ENCODE data around the gene CERS6.
"Not testable (repeated sequence)": the region's sequence is repeated elsewhere in the genome, so short reads cannot be mapped to it uniquely, and the experiment has no call there.

CERS6 gene

DNA sequence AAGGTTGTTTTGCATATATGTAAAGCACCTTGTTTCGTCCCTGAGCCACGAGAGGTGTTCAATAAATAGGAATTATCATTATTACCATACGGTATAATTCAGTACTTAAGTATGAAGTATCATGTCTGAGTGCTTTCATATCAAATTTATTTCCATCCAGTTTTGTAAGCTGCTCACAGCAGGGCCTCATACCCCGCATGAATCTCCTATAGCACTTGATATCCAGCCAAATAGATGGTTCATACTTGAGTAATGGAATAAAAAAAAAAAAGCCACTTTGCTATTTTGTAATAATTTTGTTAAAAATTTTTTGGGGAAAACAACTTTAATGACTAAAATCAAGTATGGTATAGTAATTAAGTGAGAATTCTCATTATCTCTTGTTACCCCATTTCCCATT, 185.6 kb downstream of the CERS6 start:
- no peak for DNase-seq (ENCODE audit: low read depth in 2 of 2)

- no peak for DNase-seq (ENCODE audit: low read depth in 2 of 2)
Observed at GRCh38 chr2:168642873-168643272, 186.8 kb downstream of the CERS6 start.

- no peak for DNase-seq (ENCODE audit: low read depth in 2 of 2)
Observed at GRCh38 chr2:168643979-168644378, 187.9 kb downstream of the CERS6 start.

DNA sequence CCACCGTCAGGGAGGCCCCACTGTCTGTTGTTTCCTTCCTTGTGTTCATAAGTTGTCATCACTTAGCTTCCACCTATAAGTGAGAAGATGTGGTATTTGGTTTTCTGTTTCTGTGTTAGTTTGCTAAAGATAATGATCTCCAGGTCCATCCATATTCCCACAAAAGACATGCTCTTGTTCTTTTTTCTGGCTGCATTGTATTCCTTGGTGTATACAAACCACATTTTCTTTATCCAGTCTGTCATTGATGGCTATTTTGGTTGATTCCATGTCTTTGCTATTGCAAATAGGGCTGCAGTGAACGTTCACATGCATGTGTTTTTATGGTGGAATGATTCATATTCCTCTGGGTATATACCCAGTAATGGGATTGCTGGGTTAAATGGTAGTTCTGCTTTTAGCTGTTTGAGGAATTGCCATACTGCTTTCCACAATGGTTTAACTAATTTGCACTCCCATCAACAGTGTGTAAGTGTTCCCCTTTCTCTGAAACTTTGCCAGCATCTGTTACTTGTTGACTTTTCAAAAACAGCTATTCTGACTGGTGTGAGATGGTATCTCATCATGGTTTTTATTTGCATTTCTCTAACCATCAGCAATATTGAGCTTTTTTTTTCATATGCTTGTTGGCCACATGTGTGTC, 189.7 kb downstream of the CERS6 start:
- DNase-seq (ENCODE audit: low read depth in 2 of 2) = no peak

DNA sequence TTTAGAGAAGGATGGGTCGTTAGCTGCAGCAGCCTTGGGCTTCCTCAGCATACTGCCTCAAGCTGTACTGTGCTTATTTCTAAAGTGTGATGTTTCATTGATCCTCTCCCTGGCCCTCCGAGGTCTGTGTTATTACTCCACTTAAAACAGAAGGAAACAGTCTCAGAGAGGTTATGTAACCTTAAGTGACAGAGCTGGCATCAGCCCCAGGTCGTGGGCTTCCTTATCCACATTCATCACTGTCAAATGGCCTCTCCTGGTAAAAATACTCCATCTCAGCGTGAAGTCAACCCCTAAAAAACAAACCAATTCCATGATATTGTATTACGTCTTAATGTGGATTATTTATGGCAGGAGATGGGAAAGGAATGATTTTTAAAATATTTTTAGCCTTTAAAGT, 193.0 kb downstream of the CERS6 start:
- no peak for DNase-seq (ENCODE audit: low read depth in 2 of 2)

- DNase-seq (ENCODE audit: low read depth in 2 of 2) = no peak
Observed at GRCh38 chr2:168649562-168649961, 193.5 kb downstream of the CERS6 start.

DNA sequence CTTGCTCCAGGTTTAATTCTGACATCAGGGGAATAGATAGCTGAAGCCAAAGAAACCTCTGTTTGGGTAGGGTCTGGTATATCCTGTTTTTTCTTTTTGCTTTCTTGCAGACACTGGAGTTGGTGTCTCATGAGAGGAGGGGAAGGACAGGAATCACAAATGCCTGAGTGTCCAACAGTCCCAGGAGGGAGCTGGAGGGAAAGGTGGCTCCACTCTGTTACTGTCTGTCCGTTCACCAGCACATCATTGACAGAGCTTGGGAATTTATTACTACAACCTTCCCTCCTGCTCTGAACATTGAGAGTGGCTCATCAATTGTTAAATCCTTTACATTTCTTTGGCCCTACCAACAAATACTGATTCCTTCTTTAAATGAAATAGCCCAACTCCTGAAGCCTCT, 194.1 kb downstream of the CERS6 start:
- no peak for DNase-seq (ENCODE audit: low read depth in 2 of 2)

DNA sequence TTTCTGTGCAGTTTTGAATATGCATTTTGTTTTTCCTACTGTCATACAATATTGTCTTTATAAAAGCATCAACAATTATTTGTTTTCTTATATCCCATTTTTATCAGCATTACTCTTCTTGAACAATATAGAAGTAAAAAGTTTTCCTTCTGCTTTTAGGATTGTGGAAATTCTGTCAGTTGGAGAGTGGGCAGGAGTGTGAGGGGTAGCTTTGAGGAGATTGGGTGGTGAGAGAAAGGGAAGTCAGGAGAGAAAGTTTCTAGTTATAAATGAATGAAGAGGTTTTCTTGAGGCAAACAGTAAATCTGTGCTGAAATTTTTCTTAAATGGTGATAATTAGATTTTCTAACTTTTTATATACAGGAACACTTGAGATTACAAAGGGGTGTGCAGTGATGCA, 194.7 kb downstream of the CERS6 start:
- DNase-seq (ENCODE audit: low read depth in 2 of 2) = no peak

DNA sequence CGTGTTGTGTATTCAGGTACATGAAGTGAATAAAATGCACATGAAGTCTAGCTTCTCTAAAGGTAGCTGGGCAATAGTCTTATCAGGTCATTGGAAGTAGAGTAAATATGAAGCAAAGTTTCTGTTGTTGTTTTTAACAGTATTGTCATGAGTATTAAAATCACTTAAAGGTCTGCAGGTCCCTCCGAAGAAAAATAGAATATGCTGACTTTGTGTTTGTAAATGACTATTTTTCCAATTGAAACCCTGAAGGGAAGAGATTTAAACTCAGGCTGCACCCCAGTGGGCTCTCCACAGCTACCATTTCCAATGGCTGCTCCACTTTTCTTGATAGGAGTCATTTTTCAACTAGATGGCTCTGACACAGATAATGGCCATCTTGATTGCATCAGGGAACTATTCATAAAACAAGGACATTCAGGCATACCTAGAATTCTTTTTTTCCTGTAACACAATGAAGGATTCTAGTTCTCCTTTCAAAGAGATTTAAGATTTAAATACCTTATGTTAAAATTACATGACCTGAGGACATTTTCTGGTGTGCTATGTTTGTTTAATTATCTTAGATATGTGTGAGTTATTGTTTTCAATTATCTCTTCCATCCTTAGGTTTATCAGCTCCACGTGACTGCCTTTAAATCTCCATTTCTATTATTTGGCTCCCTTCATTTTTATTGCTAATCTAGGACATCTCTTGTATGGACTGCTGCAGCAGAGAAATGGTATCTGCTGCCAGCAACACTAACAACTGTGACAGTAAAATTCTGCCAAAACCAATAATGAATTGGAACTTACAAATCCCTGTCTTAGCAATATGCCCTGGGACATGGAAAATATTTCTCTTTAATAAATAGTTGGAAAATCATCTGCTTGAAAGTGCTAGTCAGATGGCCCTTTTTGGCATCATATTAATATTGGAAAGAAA, 197.2 kb downstream of the CERS6 start:
- DNase-seq (ENCODE audit: low read depth in 2 of 2) = no peak

DNA sequence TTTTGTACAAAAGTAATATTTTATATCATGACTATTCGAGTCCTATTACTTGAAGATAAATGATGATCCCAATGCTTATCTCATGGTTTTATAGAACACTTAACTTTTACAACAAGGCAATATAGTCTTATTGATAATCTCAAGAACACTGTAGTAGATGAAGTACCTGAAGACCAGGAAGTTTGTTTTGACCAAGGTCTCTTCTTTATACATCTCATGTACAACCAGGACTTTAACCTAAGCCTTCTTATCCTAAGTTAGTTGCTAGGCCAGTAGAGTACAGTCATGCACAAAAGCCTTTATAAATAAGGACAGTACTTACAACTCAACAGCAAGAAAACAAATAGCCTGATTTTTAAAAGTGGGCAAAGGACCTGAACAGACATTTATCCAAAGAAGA, 198.6 kb downstream of the CERS6 start:
- no peak for DNase-seq (ENCODE audit: low read depth in 2 of 2)

DNA sequence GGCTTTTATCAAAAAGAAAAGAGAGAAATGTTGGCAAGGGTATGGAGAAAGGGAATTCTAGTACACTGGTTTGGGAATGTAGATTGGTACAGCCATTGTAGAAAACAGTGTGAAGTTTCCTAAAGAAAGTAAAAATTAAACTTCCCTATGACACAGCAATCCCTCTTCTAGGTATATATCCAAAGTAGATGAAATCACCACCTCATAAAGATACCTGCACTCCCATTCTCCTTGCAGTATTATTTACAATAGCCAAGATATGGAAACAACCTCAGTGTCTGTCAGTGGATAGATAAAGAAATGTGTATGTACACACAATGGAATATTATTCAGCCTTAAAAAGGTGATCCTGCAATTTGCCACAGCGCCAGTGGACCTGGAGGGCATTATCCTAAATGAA, 199.1 kb downstream of the CERS6 start:
- DNase-seq (ENCODE audit: low read depth in 2 of 2) = no peak

DNA sequence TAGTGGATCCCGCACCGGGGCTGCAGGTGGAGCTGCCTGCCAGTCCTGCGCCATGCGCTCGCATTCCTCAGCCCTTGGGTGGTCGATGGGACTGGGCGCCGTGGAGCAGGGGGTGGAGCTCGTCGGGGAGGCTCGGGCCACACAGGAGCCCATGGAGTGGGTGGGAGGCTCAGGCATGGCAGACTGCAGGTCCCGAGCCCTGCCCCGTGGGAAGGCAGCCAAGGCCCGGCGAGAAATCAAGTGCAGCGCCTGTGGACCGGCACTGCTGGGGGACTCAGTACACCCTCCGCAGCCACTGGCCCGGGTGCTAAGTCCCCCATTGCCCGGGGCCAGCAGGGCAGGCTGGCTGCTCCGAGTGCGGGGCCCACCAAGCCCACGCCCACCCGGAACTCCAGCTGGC, 201.3 kb downstream of the CERS6 start:
- not testable (repeated sequence) for DNase-seq (ENCODE audit: low read depth in 2 of 2)

GRCh38 chr2:168658706-168659105, 202.6 kb downstream of the CERS6 start:
- no peak for DNase-seq (ENCODE audit: low read depth in 2 of 2)

DNA sequence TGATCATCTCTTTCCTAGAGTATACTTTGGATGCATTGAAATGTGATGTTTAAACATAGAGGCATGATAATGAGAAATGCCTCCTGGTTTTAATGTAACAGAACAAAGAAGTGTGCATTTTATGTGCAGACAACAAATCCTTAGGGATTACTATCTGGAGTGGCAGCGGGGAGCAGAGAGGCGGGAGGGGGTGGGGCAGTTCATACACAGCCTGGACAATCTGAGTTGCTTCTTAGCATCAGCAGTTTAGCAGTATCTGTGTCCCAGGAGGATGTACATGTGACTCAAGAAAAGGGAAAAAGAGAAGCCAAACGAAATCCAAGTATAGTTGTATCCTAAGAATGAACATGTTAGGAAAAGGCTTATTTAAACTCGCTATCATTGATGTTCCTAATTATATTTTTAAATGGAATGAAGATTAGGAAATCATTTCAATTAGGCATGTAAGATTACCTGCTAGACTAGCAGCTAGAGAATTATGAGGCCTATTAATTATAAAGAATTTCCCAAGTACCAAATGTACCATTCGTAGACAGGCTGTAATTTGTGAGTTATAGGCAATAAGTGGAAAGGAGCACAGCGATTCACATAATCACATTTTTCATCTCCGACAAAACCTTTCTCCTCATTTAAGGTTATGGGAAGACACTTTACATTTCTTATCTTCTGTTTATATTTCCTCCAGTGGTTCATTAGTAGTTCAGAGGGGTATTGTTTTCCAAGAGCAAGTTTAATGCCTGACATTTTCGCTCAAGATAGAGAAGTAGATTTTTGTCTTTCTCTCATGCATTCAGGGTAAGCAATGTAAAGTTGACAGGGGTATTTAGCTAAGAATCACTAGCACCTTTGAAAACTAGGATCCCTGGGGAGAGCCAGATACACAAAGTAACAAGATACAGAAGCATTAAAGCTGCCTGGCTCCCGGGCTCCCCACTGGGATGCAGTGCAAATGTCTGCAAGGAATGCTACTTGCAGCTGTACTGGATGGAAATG, 205.1 kb downstream of the CERS6 start:
- DNase-seq (ENCODE audit: low read depth in 2 of 2) = no peak

GRCh38 chr2:168661863-168662256, 205.8 kb downstream of the CERS6 start:
- no peak for DNase-seq (ENCODE audit: low read depth in 2 of 2)

DNA sequence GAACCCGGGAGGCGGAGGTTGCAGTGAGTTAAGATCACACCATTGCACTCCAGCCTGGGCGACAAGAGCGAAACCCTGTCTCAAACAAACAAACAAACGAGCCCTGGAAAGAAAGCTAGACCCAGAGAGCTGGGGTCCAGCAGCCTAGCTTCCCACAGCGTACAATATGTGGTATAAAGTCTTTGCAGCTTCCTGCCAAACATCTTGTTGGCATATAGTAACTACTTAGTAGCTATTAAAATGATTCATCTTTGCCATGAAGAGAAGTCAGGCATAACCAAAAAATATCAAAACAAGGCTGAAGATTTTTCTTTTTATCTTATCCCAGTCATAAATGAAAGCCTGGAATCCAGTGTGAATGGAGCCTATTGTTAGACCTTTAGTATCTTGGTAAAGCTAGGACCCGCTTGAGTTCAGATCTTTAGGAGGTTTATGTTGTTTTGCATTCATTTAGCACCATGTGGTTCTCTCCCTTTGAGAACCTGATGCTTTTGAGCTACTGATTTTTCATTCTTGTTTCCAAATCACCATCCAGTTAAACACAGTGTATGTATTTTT, 206.7 kb downstream of the CERS6 start:
- DNase-seq (ENCODE audit: low read depth in 2 of 2) = no peak

DNA sequence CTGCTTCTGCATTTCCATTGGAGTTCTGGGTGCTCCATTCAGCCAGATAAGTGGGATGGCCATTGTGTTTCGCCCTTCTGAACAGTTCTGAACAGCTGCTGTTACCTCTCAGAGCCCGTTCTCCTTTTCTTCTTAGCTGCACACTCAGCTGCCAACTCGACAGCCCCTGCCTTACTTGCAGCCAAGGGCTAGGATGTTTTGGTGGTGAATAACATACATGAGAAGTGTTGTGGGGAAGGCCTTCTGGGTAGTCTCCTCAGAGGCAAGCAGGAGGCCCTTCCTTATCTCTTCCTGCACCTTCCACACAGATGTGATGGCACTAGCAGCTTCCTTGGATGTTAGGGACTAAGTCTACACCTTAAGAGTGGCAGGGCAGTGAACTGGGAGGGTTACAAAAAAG, 207.9 kb downstream of the CERS6 start:
- no peak for DNase-seq (ENCODE audit: low read depth in 2 of 2)

DNA sequence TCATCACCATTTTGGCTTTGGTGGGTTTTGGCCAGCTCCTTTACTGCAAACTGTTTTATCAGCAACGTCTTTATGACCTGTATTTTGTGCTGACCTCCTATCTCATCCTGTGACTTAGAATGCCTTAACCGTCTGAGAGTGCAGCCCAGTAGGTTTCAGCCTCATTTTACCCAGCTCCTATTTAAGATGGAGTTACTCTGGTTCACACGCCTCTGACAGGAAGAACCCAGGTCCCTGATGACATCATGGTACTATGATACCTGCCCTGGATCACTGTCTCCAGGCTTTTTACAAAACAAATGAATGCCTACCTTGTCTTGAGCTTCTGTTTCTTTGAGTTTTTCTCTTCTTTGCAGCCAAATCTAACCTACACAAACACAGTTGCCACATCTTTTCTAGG, 208.6 kb downstream of the CERS6 start:
- DNase-seq (ENCODE audit: low read depth in 2 of 2) = not testable (repeated sequence)

GRCh38 chr2:168666339-168666738, 210.3 kb downstream of the CERS6 start:
- DNase-seq (ENCODE audit: low read depth in 2 of 2) = no peak

- DNase-seq (ENCODE audit: low read depth in 2 of 2) = no peak
Observed at GRCh38 chr2:168667156-168667555, 211.1 kb downstream of the CERS6 start.

DNA sequence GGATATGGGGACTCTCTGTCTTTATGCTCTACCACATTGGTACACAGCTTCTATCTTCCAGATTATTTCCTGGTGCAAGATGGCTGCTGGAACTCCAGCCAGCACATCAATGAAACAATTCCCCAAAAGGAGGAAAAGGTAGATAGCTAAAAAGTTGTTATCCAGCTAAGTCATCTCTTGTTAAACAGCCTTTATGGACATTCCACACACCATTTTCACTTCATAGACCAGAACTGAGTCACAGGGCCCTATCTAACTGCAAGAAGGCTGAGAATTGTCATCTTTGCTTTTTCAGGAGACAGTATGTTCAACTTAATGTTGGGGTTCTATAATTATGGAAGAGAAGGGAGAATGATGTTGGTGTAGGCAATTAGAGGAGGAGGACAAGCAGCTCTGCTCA, 213.1 kb downstream of the CERS6 start:
- no peak for DNase-seq (ENCODE audit: low read depth in 2 of 2)

GRCh38 chr2:168670478-168670877, 214.4 kb downstream of the CERS6 start:
- no peak for DNase-seq (ENCODE audit: low read depth in 2 of 2)

Data from activated CD4-positive, alpha-beta T cell treated with anti-CD3 and anti-CD28 coated beads for 24 hours (primary cell).